Fibroblast of lung (primary cell): ENCODE measurements around the gene SYNDIG1. TPM values are rescaled to one million over a fixed set of nuclear protein-coding genes. Genes with fewer than 3 reads are reported as not detected.

Experiments used
- DNase-seq, 2 donors: peaks; one replicate each; pipeline versions ENCODE4 v3.0.0 to v3.0.0-alpha.2; 2010; ENCODE audit warnings: low read depth in 2 of 2
- H2AFZ ChIP-seq: 2 replicates; pipeline ENCODE4 v1.5.1; 2012; ENCODE audit warnings: low read length, control low read depth, inconsistent platforms
- H3K27ac ChIP-seq: 2 replicates; pipeline ENCODE4 v1.5.1; 2011; ENCODE audit warnings: low read length, control low read depth; ENCODE audit not compliant: insufficient read depth
- H3K27me3 ChIP-seq: 2 replicates; pipeline ENCODE4 v1.5.1; 2011; ENCODE audit warnings: mild to moderate bottlenecking, low read length; ENCODE audit not compliant: control insufficient read depth, insufficient read depth
- H3K36me3 ChIP-seq: 2 replicates; pipeline ENCODE4 v1.5.1; 2011; ENCODE audit warnings: low read length; ENCODE audit not compliant: control insufficient read depth, insufficient read depth
- H3K4me1 ChIP-seq: 2 replicates; pipeline ENCODE4 v1.5.1; 2011; ENCODE audit warnings: low read length; ENCODE audit not compliant: control insufficient read depth, insufficient read depth; ENCODE audit errors: extremely low read depth
- H3K4me2 ChIP-seq: 2 replicates; pipeline ENCODE4 v1.5.1; 2011; ENCODE audit warnings: low read length, control low read depth; ENCODE audit not compliant: insufficient read depth; ENCODE audit errors: extremely low read depth
- H3K4me3 ChIP-seq, 4 experiments: fragments of 200-600 bp in 1 of 4; sonication (generic) in 1 of 4; replicated peaks in 1 of 4; 2 replicates each; pipeline ENCODE4 v1.5.1; 2011 to 2016; ENCODE audit warnings: low read length in 4 of 4, low read depth in 3 of 4, mild to moderate bottlenecking in 3 of 4, control low read depth in 2 of 4, inconsistent platforms in 1 of 4, mixed read lengths in 1 of 4; ENCODE audit not compliant: insufficient read depth in 1 of 4; ENCODE audit errors: control extremely low read depth in 1 of 4
- H3K79me2 ChIP-seq: 2 replicates; pipeline ENCODE4 v1.5.1; 2012; ENCODE audit warnings: mild to moderate bottlenecking, low read length, inconsistent platforms; ENCODE audit not compliant: control insufficient read depth, insufficient read depth
- H3K9ac ChIP-seq: 2 replicates; pipeline ENCODE4 v1.5.1; 2011; ENCODE audit warnings: mild to moderate bottlenecking, low read length, control low read depth; ENCODE audit not compliant: insufficient read depth
- H3K9me3 ChIP-seq: 2 replicates; pipeline ENCODE4 v1.5.1; 2012; ENCODE audit warnings: low read depth, low read length; ENCODE audit not compliant: control insufficient read depth, insufficient read depth
- H4K20me1 ChIP-seq: 2 replicates; pipeline ENCODE4 v1.5.1; 2011; ENCODE audit warnings: low read length; ENCODE audit not compliant: control insufficient read depth, insufficient read depth; ENCODE audit errors: extremely low read depth
- EZH2 ChIP-seq: IDR thresholded peaks from 2 replicates; pipeline ENCODE4 v1.5.1; 2012; ENCODE audit warnings: low read length, control low read depth, mild to moderate bottlenecking; ENCODE audit errors: missing control alignments
- polyA plus RNA-seq, 2 donors: library from polyadenylated mRNA; depleted of rRNA in 1 of 2; stranded (reverse) in 1 of 2; unstranded in 1 of 2; fragments of >200 nt; gene quantifications; 2 replicates each; pipeline ENCODE4 v1.2.1, GENCODE V29; 2011 to 2012; ENCODE audit warnings: missing spikeins in 1 of 2
- total RNA-seq: library from RNA; depleted of rRNA; stranded (reverse); fragments of >200 nt; gene quantifications from 2 replicates; pipeline ENCODE4 v1.2.1, GENCODE V29; 2014
- TF ChIP-seq, protein P1 (sequence below), 2 donors: IDR thresholded peaks in 1 of 2; conservative IDR thresholded peaks in 1 of 2; 1 replicate in 1 of 2; 2 replicates in 1 of 2; pipeline ENCODE4 v1.5.1; 2011 to 2012; ENCODE audit warnings: low read length in 2 of 2, control low read depth in 1 of 2, inconsistent platforms in 1 of 2, low read depth in 1 of 2, mild to moderate bottlenecking in 1 of 2

SYNDIG1 gene
- total and polyA plus RNA-seq, 2 donors (not counting 1 experiment from before 2014, with no cell fraction given): 0.02 to 0.17 TPM

DNA sequence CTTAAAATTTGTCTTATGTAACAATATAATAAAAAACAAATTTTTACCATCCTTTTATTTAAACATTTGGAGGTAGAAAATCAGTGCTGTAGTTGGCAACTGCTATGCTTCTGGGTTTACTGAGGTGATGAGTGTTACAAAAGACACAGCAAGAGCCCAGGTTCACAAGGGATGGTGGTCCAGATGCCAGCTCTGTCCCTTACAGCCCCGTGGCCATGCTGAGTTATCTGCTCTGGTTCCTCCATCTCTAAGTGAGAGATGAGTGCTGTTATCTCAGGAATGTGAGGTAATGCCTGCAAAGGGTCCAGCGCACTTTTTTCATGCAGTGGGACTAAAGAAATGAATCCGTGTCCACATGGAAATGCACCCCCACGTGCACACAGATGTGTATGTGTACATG, 17.8 kb downstream of the SYNDIG1 start:
- Histone ChIP-seq H3K4me1 (no peaks in the 10 kb centered on the region), H3K4me3 (no peak overlapping the region), H3K27ac (no peak overlapping the region), H3K36me3 (no peaks in the 10 kb centered on the region), H3K9me3 (no peaks in the 10 kb centered on the region), H3K79me2 (no peaks in the 10 kb centered on the region), H4K20me1 (peaks cover 2% of the 10 kb centered on the region), H3K9ac (no peak overlapping the region), H2AFZ (no peak overlapping the region), H3K4me2 (no peak overlapping the region), H3K27me3 (no peaks in the 10 kb centered on the region)
- no peak for DNase-seq
- TF ChIP-seq EZH2: no peak
- TF ChIP-seq, protein P1, sequence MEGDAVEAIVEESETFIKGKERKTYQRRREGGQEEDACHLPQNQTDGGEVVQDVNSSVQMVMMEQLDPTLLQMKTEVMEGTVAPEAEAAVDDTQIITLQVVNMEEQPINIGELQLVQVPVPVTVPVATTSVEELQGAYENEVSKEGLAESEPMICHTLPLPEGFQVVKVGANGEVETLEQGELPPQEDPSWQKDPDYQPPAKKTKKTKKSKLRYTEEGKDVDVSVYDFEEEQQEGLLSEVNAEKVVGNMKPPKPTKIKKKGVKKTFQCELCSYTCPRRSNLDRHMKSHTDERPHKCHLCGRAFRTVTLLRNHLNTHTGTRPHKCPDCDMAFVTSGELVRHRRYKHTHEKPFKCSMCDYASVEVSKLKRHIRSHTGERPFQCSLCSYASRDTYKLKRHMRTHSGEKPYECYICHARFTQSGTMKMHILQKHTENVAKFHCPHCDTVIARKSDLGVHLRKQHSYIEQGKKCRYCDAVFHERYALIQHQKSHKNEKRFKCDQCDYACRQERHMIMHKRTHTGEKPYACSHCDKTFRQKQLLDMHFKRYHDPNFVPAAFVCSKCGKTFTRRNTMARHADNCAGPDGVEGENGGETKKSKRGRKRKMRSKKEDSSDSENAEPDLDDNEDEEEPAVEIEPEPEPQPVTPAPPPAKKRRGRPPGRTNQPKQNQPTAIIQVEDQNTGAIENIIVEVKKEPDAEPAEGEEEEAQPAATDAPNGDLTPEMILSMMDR (conservative IDR thresholded peaks at IDR 0.05 in 1 of 2, IDR thresholded peaks at IDR 0.05 in 1 of 2; ENCODE audit: low read depth in 1 of 2, low read length in 2 of 2): no peak

DNA sequence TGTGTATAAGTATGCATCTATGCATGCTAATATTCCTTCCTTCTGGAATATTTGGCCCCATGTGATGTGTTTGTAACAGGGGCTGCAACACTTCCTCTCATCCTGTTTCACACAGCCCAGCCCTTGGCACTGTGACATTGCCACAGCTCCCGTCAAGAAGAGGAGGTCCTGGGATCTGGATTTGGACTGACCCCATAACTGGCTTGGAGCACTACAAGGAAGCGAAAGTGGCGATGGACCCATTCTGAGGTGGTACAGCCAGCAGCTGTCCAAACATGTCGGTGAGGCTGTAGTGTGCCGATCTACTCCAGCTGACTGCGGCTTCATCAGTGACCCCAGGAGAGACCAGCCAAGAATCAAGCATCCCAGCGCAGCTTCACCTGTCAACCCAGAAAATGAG, 18.2 kb downstream of the SYNDIG1 start:
- no peak for DNase-seq
- H3K9me3 ChIP-seq: no peaks in the 10 kb centered on the region
- H2AFZ ChIP-seq: no peak overlapping the region
- no peak overlapping the region for H3K4me3 ChIP-seq
- no peak overlapping the region for H3K27ac ChIP-seq
- H3K27me3 ChIP-seq: no peaks in the 10 kb centered on the region
- no peak overlapping the region for H3K4me2 ChIP-seq
- H3K4me1 ChIP-seq: no peaks in the 10 kb centered on the region
- no peak overlapping the region for H3K9ac ChIP-seq
- H4K20me1 ChIP-seq: peaks cover 2% of the 10 kb centered on the region
- H3K36me3 ChIP-seq: no peaks in the 10 kb centered on the region
- H3K79me2 ChIP-seq: no peaks in the 10 kb centered on the region
- TF ChIP-seq EZH2: no peak
- TF ChIP-seq, protein P1 (conservative IDR thresholded peaks at IDR 0.05 in 1 of 2, IDR thresholded peaks at IDR 0.05 in 1 of 2; ENCODE audit: low read depth in 1 of 2, low read length in 2 of 2): no peak

- Histone ChIP-seq H3K27me3 (no peaks in the 10 kb centered on the region), H3K36me3 (no peaks in the 10 kb centered on the region), H4K20me1 (peaks cover 2% of the 10 kb centered on the region), H2AFZ (no peak overlapping the region), H3K9me3 (no peaks in the 10 kb centered on the region), H3K79me2 (no peaks in the 10 kb centered on the region), H3K4me1 (no peaks in the 10 kb centered on the region), H3K4me2 (no peak overlapping the region), H3K4me3 (no peak overlapping the region), H3K27ac (no peak overlapping the region), H3K9ac (no peak overlapping the region)
- DNase-seq: no peak
- TF ChIP-seq, protein P1 (conservative IDR thresholded peaks at IDR 0.05 in 1 of 2, IDR thresholded peaks at IDR 0.05 in 1 of 2; ENCODE audit: low read depth in 1 of 2, low read length in 2 of 2): no peak
- no peak for TF ChIP-seq EZH2
Measured at GRCh38 chr20:24488064-24488799, 18.8 kb downstream of the SYNDIG1 start.
